HepG2 (cell line): ENCODE results near the gene RAB29. TPM values are rescaled to one million over a fixed set of nuclear protein-coding genes. Genes with fewer than 3 reads are reported as not detected.

Source experiments
- ATAC-seq: fragments of 200-7000 bp; cut with Tn5 transposase; 3 replicates; pipeline ENCODE4 v1.9.1; 2020; ENCODE audit warnings: mild to moderate bottlenecking, moderate library complexity
- BruUV-seq: library from RNA; stranded (reverse); fragments of 400-500 nt; replicated peaks from 2 replicates; lab custom pipeline; 2021; lab: Mats Ljungman, UMichigan
- CTCF ChIA-PET: fragments of 300-600 bp; formaldehyde crosslinking; extraction: SDS; loops from one replicate; lab custom pipeline; 2021; ENCODE audit warnings: low total read pairs, inconsistent platforms, low intra/inter-chr PET ratio; lab: Yijun Ruan, JAX
- POLR2A ChIA-PET: fragments of 350-600 bp; sonication (Branson Sonifier 250); formaldehyde crosslinking; loops from one replicate; lab custom pipeline; 2020; ENCODE audit warnings: antibody characterized with exemption, inconsistent platforms; lab: Yijun Ruan, JAX
- DNase-seq: peaks from one replicate; pipeline ENCODE4 v3.0.0-alpha.2; 2015; ENCODE audit warnings: low spot score
- FAIRE-seq: peaks from 3 replicates; lab custom pipeline; 2011; peaks lifted over from hg19 to GRCh38; lab: Jason Lieb, UNC
- H2AFZ ChIP-seq: one replicate; pipeline ENCODE4 v1.6.1; 2011; ENCODE audit warnings: low read length, inconsistent platforms
- H3K27ac ChIP-seq: fragments of 300-600 bp; 3 replicates; pipeline ENCODE4 v1.8.0; 2011; ENCODE audit warnings: mixed run types, mild to moderate bottlenecking, mixed read lengths, low read length, inconsistent platforms; ENCODE audit not compliant: insufficient read depth; ENCODE audit errors: extremely low read length
- H3K27me3 ChIP-seq, 2 experiments: fragments of 200-600 bp in 1 of 2; 2 replicates in 1 of 2; 3 replicates in 1 of 2; pipeline versions ENCODE4 v1.6.0 to v1.8.0; 2011; ENCODE audit warnings: low read length in 2 of 2, mild to moderate bottlenecking in 2 of 2, moderate library complexity in 2 of 2, inconsistent platforms in 1 of 2; ENCODE audit not compliant: insufficient read depth in 2 of 2, control insufficient read depth in 1 of 2
- H3K36me3 ChIP-seq, 2 experiments: fragments of 200-600 bp in 1 of 2; replicated peaks in 1 of 2; 2 replicates in 1 of 2; 3 replicates in 1 of 2; pipeline versions ENCODE4 v1.5.1 to v1.8.0; 2011; ENCODE audit warnings: low read length in 2 of 2, inconsistent platforms in 1 of 2; ENCODE audit not compliant: insufficient read depth in 2 of 2, control insufficient read depth in 1 of 2
- H3K4me1 ChIP-seq: 2 replicates; pipeline ENCODE4 v1.5.1; 2012; ENCODE audit warnings: low read length, inconsistent platforms; ENCODE audit not compliant: insufficient read depth
- H3K4me2 ChIP-seq: 2 replicates; pipeline ENCODE4 v1.6.0; 2011; ENCODE audit warnings: low read depth, low read length, inconsistent platforms
- H3K4me3 ChIP-seq, 3 experiments: fragments of 200-600 bp in 1 of 3; sonication (generic), shearing (Covaris generic) in 1 of 3; replicated peaks in 1 of 3; 2 replicates each; pipeline ENCODE4 v1.5.1; 2011 to 2016; ENCODE audit warnings: low read length in 3 of 3, inconsistent platforms in 2 of 3, low read depth in 2 of 3, mild to moderate bottlenecking in 2 of 3, control low read depth in 1 of 3, mixed read lengths in 1 of 3; ENCODE audit not compliant: insufficient read depth in 1 of 3
- H3K79me2 ChIP-seq: one replicate; pipeline ENCODE4 v1.6.1; 2011; ENCODE audit warnings: low read length, inconsistent platforms; ENCODE audit not compliant: insufficient read depth
- H3K9ac ChIP-seq: 2 replicates; pipeline ENCODE4 v1.6.0; 2011; ENCODE audit warnings: mild to moderate bottlenecking, low read depth, low read length, inconsistent platforms; ENCODE audit not compliant: insufficient read depth
- H3K9me3 ChIP-seq: 2 replicates; pipeline ENCODE4 v1.5.1; 2012; ENCODE audit warnings: mild to moderate bottlenecking, low read length
- H4K20me1 ChIP-seq: 2 replicates; pipeline ENCODE4 v1.6.0; 2011; ENCODE audit warnings: inconsistent platforms, mild to moderate bottlenecking, low read length, moderate library complexity; ENCODE audit not compliant: insufficient read depth
- CCAR2 ChIP-seq: fragments of 200-400 bp; formaldehyde crosslinking; optimal IDR thresholded peaks from 2 replicates; pipeline ENCODE3; 2018; ENCODE audit warnings: low read depth, mild to moderate bottlenecking, low read length, moderate library complexity
- KLF15 ChIP-seq: sonication (generic); formaldehyde crosslinking; IDR thresholded peaks from 2 replicates; pipeline ENCODE4 v1.8.1; 2023; ENCODE audit warnings: borderline replicate concordance, mild to moderate bottlenecking, inconsistent platforms, missing genetic modification reagents, mixed read lengths
- MTA3 ChIP-seq: sonication (generic); formaldehyde crosslinking; IDR thresholded peaks from 2 replicates; pipeline ENCODE4 v1.4.0; 2020; ENCODE audit warnings: missing genetic modification reagents
- NFE2L2 ChIP-seq: fragments of 150-350 bp; IDR thresholded peaks from 2 replicates; pipeline ENCODE4 v1.6.1; 2014; ENCODE audit warnings: low read length
- SAP130 ChIP-seq: IDR thresholded peaks from 2 replicates; pipeline ENCODE4 v1.6.1; 2016; ENCODE audit warnings: low read depth
- SETDB1 ChIP-seq: sonication (generic); formaldehyde crosslinking; IDR thresholded peaks from 2 replicates; pipeline ENCODE4 v1.5.1; 2020; ENCODE audit warnings: missing genetic modification reagents, mild to moderate bottlenecking, borderline replicate concordance
- SP2 ChIP-seq: sonication (generic); formaldehyde crosslinking; IDR thresholded peaks from 2 replicates; pipeline ENCODE4 v1.5.1; 2020; ENCODE audit warnings: mild to moderate bottlenecking, missing genetic modification reagents
- TARDBP ChIP-seq: sonication (generic); formaldehyde crosslinking; IDR thresholded peaks from 2 replicates; pipeline ENCODE4 v1.8.0; 2022; ENCODE audit warnings: mild to moderate bottlenecking, missing genetic modification reagents
- TCF7 ChIP-seq: sonication (generic); IDR thresholded peaks from 2 replicates; pipeline ENCODE4 v1.6.1; 2016; ENCODE audit warnings: antibody characterized with exemption, low read depth
- ZFP62 ChIP-seq: sonication (generic); formaldehyde crosslinking; IDR thresholded peaks from 2 replicates; pipeline ENCODE4 v1.4.0; 2020; ENCODE audit warnings: missing genetic modification reagents
- ZNF746 ChIP-seq: sonication (generic); formaldehyde crosslinking; IDR thresholded peaks from 2 replicates; pipeline ENCODE4 v1.8.0; 2022; ENCODE audit warnings: mild to moderate bottlenecking, missing genetic modification reagents
- ZNF83 ChIP-seq: sonication (generic); formaldehyde crosslinking; IDR thresholded peaks from 2 replicates; pipeline ENCODE4 v1.4.0; 2020; ENCODE audit warnings: missing genetic modification reagents, mild to moderate bottlenecking, borderline replicate concordance
- WGBS: methylation state at CpG from one replicate; pipeline ENCODE4 v1.1.6; 2017; ENCODE audit warnings: low lambda C conversion rate; 5-methylcytosine and 5-hydroxymethylcytosine counted together
- in situ Hi-C: cut with HindIII; loops from 2 replicates; pipeline ENCODE4 v1.10.0; 2017; ENCODE audit warnings: low pct_unique_long_range_greater_than_20kb; ENCODE audit not compliant: extremely low pct_ligation_motif_present
- intact Hi-C: fragments of 100-400 bp; cut with micrococcal nuclease; formaldehyde crosslinking; loops from one replicate; pipeline ENCODE4 v1.10.0; 2022; ENCODE audit not compliant: unreplicated experiment
- polyA plus RNA-seq, 8 experiments: library from polyadenylated mRNA; depleted of rRNA in 3 of 8; stranded (reverse) in 7 of 8; unstranded in 1 of 8; fragments of >200 nt; fragmentation: Illumina TruSeq in 4 of 8; extraction: Trizol in 4 of 8; gene quantifications; 2 replicates each; pipeline versions ENCODE4 v1.2.1 to v1.2.3, GENCODE V29; 2011 to 2016; ENCODE audit warnings: low read depth in 4 of 8, missing spikeins in 1 of 8, mixed read lengths in 1 of 8; ENCODE audit not compliant: insufficient read depth in 1 of 8
- total RNA-seq, 5 experiments: library from RNA; depleted of rRNA; stranded (reverse); fragments of >200 nt; fragmentation: Illumina TruSeq; extraction: Trizol; gene quantifications; 2 replicates each; pipeline ENCODE4 v1.2.3, GENCODE V29; 2016; ENCODE audit warnings: low read depth in 1 of 5
- TF ChIP-seq, protein P1 (sequence below): sonication (generic); formaldehyde crosslinking; IDR thresholded peaks from 2 replicates; pipeline ENCODE4 v1.4.0; 2020; ENCODE audit warnings: mild to moderate bottlenecking, missing genetic modification reagents
- TF ChIP-seq, protein P2 (sequence below): sonication (generic); formaldehyde crosslinking; IDR thresholded peaks from 2 replicates; pipeline ENCODE4 v1.4.0; 2020; ENCODE audit warnings: missing genetic modification reagents, borderline replicate concordance
- TF ChIP-seq, protein P3 (sequence below): sonication (generic); formaldehyde crosslinking; IDR thresholded peaks from 2 replicates; pipeline ENCODE4 v1.8.0; 2022; ENCODE audit warnings: mild to moderate bottlenecking, missing genetic modification reagents, moderate library complexity

Gene RAB29
- total and polyA plus RNA-seq, 2 of the 13 experiments (the other 11 are each of a cell fraction or from before 2014, with no cell fraction given) = 8.7 to 10.1 TPM

DNA sequence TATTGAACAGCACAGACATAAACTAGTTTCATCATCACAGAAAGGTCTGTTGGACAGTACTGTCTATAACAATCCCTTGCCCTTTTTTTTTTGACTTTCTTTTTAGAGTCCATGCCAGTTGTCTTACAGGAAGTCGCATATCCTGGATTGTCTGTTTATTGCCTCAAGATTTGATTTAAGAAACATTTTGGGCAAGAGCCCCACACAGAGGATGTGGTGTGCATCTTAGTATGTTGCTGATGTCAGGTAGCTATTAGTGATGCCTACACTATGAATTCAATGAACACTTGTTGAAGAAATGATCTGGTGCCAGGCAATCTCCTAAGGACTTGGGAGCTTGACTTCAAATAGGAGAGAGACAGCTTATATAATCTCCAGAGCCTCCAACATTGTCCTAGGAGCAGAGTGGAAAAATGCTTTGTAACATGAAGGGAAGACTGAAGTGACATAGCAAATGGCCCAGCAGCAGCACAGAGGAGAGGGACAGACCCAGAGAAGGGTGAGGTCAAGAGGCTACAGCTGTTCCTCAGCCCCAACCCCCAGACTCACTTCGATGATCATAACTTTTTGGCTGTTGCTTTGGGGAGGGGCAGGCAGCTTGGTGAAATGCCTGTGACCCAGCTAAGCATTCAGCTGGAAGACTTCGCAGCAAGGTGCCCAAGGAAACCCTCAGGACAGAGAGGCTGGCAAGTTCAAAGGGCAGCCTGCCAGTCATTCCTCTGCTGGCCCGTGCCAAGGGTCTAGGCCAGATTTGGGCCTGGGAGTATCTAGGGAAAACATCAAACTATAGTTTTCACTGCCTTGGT is 7.5 kb upstream of the RAB29 start:
- Histone ChIP-seq H3K79me2 (no peaks in the 10 kb centered on the region), H3K27me3 (peaks cover 0 to 5% of the 10 kb centered on the region in 2 experiments; a peak in 1 of 5 replicates), H3K27ac (no peak overlapping the region), H3K36me3 (no peaks in the 10 kb centered on the region), H4K20me1 (no peaks in the 10 kb centered on the region), H2AFZ (no peak overlapping the region), H3K9me3 (no peaks in the 10 kb centered on the region), H3K4me3 (no peak overlapping the region), H3K9ac (no peak overlapping the region), H3K4me2 (no peak overlapping the region), H3K4me1 (no peaks in the 10 kb centered on the region)
- in situ Hi-C loops (no loop called here), intact Hi-C loops (no loop called here)
- no TSS peak for BruUV-seq
- ATAC-seq = no peak
- 10% methylated on average over 3 of the region's 4 CpGs for WGBS
- no peak for FAIRE-seq
- no peak for TF ChIP-seq TARDBP (CRISPR knock-in tag)
- TF ChIP-seq, protein P1, sequence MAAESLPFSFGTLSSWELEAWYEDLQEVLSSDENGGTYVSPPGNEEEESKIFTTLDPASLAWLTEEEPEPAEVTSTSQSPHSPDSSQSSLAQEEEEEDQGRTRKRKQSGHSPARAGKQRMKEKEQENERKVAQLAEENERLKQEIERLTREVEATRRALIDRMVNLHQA (CRISPR knock-in tag) = no peak
- no peak for DNase-seq
- CTCF ChIA-PET = no interaction called here
- POLR2A ChIA-PET = no interaction called here

DNA sequence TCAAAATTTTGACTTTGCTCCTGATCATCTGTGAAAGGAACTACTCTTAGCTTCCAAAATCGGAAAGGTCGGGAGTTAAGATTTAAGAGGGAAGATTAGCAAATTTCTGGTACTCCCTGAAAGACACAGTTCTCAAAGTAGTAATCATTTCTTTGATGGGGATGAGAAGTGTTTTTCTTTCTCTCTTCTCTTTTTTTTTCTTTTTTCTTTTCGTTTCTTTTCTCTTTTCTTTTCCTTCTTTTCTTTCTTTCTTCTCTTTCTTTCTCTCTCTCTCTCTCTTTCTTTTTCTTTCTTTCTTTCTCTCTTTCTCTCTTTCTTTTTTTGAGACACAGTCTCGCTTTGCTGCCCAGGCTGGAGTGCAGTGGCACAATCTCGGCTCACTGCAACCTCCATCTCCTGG is 5.1 kb upstream of the RAB29 start:
- Histone ChIP-seq H3K4me3 (no peak overlapping the region), H2AFZ (no peak overlapping the region), H3K9ac (no peak overlapping the region), H3K4me2 (no peak overlapping the region), H3K27me3 (peaks cover 0 to 13% of the 10 kb centered on the region in 2 experiments; a peak in 2 of 5 replicates), H3K79me2 (no peaks in the 10 kb centered on the region), H3K36me3 (no peaks in the 10 kb centered on the region), H3K27ac (no peak overlapping the region), H4K20me1 (no peaks in the 10 kb centered on the region), H3K4me1 (peaks cover 6% of the 10 kb centered on the region), H3K9me3 (no peaks in the 10 kb centered on the region)
- POLR2A ChIA-PET = no interaction called here
- in situ Hi-C loops = no loop called here
- ATAC-seq = no peak
- CTCF ChIA-PET = no interaction called here
- intact Hi-C loops = no loop called here
- no peak for FAIRE-seq
- 68% methylated on average over 5 of the region's 5 CpGs for WGBS
- no peak for DNase-seq
- no TSS peak for BruUV-seq
- TF ChIP-seq CCAR2 (no peak), SAP130 (CRISPR knock-in tag) (no peak), ZNF746 (no peak), ZFP62 (CRISPR knock-in tag) (no peak), MTA3 (CRISPR knock-in tag) (no peak), SP2 (CRISPR knock-in tag) (no peak), NFE2L2 (no peak), KLF15 (no peak), SETDB1 (CRISPR knock-in tag) (no peak), ZNF83 (no peak), TCF7 (no peak)
- TF ChIP-seq, protein P2, sequence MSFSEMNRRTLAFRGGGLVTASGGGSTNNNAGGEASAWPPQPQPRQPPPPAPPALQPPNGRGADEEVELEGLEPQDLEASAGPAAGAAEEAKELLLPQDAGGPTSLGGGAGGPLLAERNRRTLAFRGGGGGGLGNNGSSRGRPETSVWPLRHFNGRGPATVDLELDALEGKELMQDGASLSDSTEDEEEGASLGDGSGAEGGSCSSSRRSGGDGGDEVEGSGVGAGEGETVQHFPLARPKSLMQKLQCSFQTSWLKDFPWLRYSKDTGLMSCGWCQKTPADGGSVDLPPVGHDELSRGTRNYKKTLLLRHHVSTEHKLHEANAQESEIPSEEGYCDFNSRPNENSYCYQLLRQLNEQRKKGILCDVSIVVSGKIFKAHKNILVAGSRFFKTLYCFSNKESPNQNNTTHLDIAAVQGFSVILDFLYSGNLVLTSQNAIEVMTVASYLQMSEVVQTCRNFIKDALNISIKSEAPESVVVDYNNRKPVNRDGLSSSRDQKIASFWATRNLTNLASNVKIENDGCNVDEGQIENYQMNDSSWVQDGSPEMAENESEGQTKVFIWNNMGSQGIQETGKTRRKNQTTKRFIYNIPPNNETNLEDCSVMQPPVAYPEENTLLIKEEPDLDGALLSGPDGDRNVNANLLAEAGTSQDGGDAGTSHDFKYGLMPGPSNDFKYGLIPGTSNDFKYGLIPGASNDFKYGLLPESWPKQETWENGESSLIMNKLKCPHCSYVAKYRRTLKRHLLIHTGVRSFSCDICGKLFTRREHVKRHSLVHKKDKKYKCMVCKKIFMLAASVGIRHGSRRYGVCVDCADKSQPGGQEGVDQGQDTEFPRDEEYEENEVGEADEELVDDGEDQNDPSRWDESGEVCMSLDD (CRISPR knock-in tag) = no peak
- TF ChIP-seq, protein P3, sequence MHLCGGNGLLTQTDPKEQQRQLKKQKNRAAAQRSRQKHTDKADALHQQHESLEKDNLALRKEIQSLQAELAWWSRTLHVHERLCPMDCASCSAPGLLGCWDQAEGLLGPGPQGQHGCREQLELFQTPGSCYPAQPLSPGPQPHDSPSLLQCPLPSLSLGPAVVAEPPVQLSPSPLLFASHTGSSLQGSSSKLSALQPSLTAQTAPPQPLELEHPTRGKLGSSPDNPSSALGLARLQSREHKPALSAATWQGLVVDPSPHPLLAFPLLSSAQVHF = no peak
